Measurements from ENCODE around the gene CEP112.

The CEP112 gene

GRCh38 chr17:66184392-66184791 is 7.5 kb downstream of the CEP112 start:
- H3K27ac ChIP-seq (ENCODE audit: low read length): no peak overlapping the region
- H3K79me2 ChIP-seq (ENCODE audit: low read length): no peaks in the 10 kb centered on the region; the same call in 1 of the 2 replicates
- no peaks in the 10 kb centered on the region for H3K9me3 ChIP-seq (replicated peaks; ENCODE audit: insufficient read depth, low read length)
- H4K20me1 ChIP-seq (ENCODE audit: insufficient read depth, low read length): no peaks in the 10 kb centered on the region
- H3K4me2 ChIP-seq (ENCODE audit: low read depth, low read length): no peak overlapping the region
- H3K4me3 ChIP-seq (ENCODE audit: low read length): no peak overlapping the region
- no peak for DNase-seq
- H3K9ac ChIP-seq (ENCODE audit: low read length): no peak overlapping the region
- no peaks in the 10 kb centered on the region for H3K4me1 ChIP-seq (ENCODE audit: low read length)
- H3K36me3 ChIP-seq (replicated peaks; ENCODE audit: insufficient read depth, low read length): no peaks in the 10 kb centered on the region
- H3K27me3 ChIP-seq (replicated peaks; ENCODE audit: insufficient read depth, low read length): no peaks in the 10 kb centered on the region
- H3K9me2 ChIP-seq (replicated peaks; ENCODE audit: insufficient read depth, low read length): no peaks in the 10 kb centered on the region
- H2AFZ ChIP-seq (ENCODE audit: low read length): no peak overlapping the region
- no peaks in the 10 kb centered on the region for H3F3A ChIP-seq (ENCODE audit: insufficient read depth, low read length)
- TF ChIP-seq EZH2phosphoT487 (IDR thresholded peaks at IDR 0.05; ENCODE audit: low read length): no peak
- TF ChIP-seq EZH2 (optimal IDR thresholded peaks at IDR 0.05; ENCODE audit: low read depth, low read length): no peak

GRCh38 chr17:66183529-66183928 is 8.4 kb downstream of the CEP112 start:
- Histone ChIP-seq H3K79me2 (ENCODE audit: low read length) (no peaks in the 10 kb centered on the region; the same call in 1 of the 2 replicates), H3K4me2 (ENCODE audit: low read depth, low read length) (no peak overlapping the region), H3K36me3 (replicated peaks; ENCODE audit: insufficient read depth, low read length) (no peaks in the 10 kb centered on the region), H3K9me2 (replicated peaks; ENCODE audit: insufficient read depth, low read length) (no peaks in the 10 kb centered on the region), H3K4me3 (ENCODE audit: low read length) (no peak overlapping the region), H3K9ac (ENCODE audit: low read length) (no peak overlapping the region), H3K9me3 (replicated peaks; ENCODE audit: insufficient read depth, low read length) (no peaks in the 10 kb centered on the region), H3K27ac (ENCODE audit: low read length) (no peak overlapping the region), H2AFZ (ENCODE audit: low read length) (no peak overlapping the region), H3F3A (ENCODE audit: insufficient read depth, low read length) (no peaks in the 10 kb centered on the region), H3K4me1 (ENCODE audit: low read length) (no peaks in the 10 kb centered on the region), H3K27me3 (replicated peaks; ENCODE audit: insufficient read depth, low read length) (no peaks in the 10 kb centered on the region), H4K20me1 (ENCODE audit: insufficient read depth, low read length) (no peaks in the 10 kb centered on the region)
- TF ChIP-seq EZH2phosphoT487 (IDR thresholded peaks at IDR 0.05; ENCODE audit: low read length) (no peak), EZH2 (optimal IDR thresholded peaks at IDR 0.05; ENCODE audit: low read depth, low read length) (no peak), CTCF (IDR thresholded peaks at IDR 0.05; ENCODE audit: low read length) (no peak)
- DNase-seq: no peak

- Histone ChIP-seq H3K9me2 (replicated peaks; ENCODE audit: insufficient read depth, low read length) (no peaks in the 10 kb centered on the region), H3K27me3 (replicated peaks; ENCODE audit: insufficient read depth, low read length) (no peaks in the 10 kb centered on the region), H4K20me1 (ENCODE audit: insufficient read depth, low read length) (no peaks in the 10 kb centered on the region), H3K9me3 (replicated peaks; ENCODE audit: insufficient read depth, low read length) (no peaks in the 10 kb centered on the region), H3K4me2 (ENCODE audit: low read depth, low read length) (no peak overlapping the region), H3K79me2 (ENCODE audit: low read length) (no peaks in the 10 kb centered on the region), H3K4me1 (ENCODE audit: low read length) (no peaks in the 10 kb centered on the region), H3F3A (ENCODE audit: insufficient read depth, low read length) (no peaks in the 10 kb centered on the region), H3K4me3 (ENCODE audit: low read length) (no peak overlapping the region), H3K36me3 (replicated peaks; ENCODE audit: insufficient read depth, low read length) (no peaks in the 10 kb centered on the region), H3K9ac (ENCODE audit: low read length) (no peak overlapping the region), H3K27ac (ENCODE audit: low read length) (no peak overlapping the region), H2AFZ (ENCODE audit: low read length) (no peak overlapping the region)
- no peak for TF ChIP-seq EZH2phosphoT487 (IDR thresholded peaks at IDR 0.05; ENCODE audit: low read length)
- TF ChIP-seq EZH2 (optimal IDR thresholded peaks at IDR 0.05; ENCODE audit: low read depth, low read length): no peak
- no peak for TF ChIP-seq CTCF (IDR thresholded peaks at IDR 0.05; ENCODE audit: low read length)
- DNase-seq: no peak
Observed at GRCh38 chr17:66178642-66179041, 13.3 kb downstream of the CEP112 start.

GRCh38 chr17:66177048-66177447 is 14.9 kb downstream of the CEP112 start:
- H3K79me2 ChIP-seq (ENCODE audit: low read length): no peaks in the 10 kb centered on the region
- H3F3A ChIP-seq (ENCODE audit: insufficient read depth, low read length): no peaks in the 10 kb centered on the region
- no peaks in the 10 kb centered on the region for H3K9me3 ChIP-seq (replicated peaks; ENCODE audit: insufficient read depth, low read length)
- no peak overlapping the region for H2AFZ ChIP-seq (ENCODE audit: low read length)
- no peak for DNase-seq
- TF ChIP-seq EZH2 (optimal IDR thresholded peaks at IDR 0.05; ENCODE audit: low read depth, low read length): no peak
- no peak for TF ChIP-seq EZH2phosphoT487 (IDR thresholded peaks at IDR 0.05; ENCODE audit: low read length)
- TF ChIP-seq CTCF (IDR thresholded peaks at IDR 0.05; ENCODE audit: low read length): no peak
- no peaks in the 10 kb centered on the region for H3K27me3 ChIP-seq (replicated peaks; ENCODE audit: insufficient read depth, low read length)
- H3K4me3 ChIP-seq (ENCODE audit: low read length): no peak overlapping the region
- no peaks in the 10 kb centered on the region for H4K20me1 ChIP-seq (ENCODE audit: insufficient read depth, low read length)
- no peaks in the 10 kb centered on the region for H3K4me1 ChIP-seq (ENCODE audit: low read length)
- H3K27ac ChIP-seq (ENCODE audit: low read length): no peak overlapping the region
- no peak overlapping the region for H3K9ac ChIP-seq (ENCODE audit: low read length)
- H3K4me2 ChIP-seq (ENCODE audit: low read depth, low read length): no peak overlapping the region
- no peaks in the 10 kb centered on the region for H3K36me3 ChIP-seq (replicated peaks; ENCODE audit: insufficient read depth, low read length)
- no peaks in the 10 kb centered on the region for H3K9me2 ChIP-seq (replicated peaks; ENCODE audit: insufficient read depth, low read length)

Measured in MM.1S (cell line).